ENCODE measurements around the gene NTM. TPM values are rescaled to one million over a fixed set of nuclear protein-coding genes. Genes with fewer than 3 reads are reported as not detected.

The NTM gene
- total RNA-seq, 4 donors from 2014 or later = 1.4 to 5.7 TPM; not detected in 2

GRCh38 chr11:132008872-132009271 is 638.5 kb downstream of the NTM start:
- intact Hi-C loops (cut with DNase I; ENCODE audit: low total_unique reads) = no loop called here

GRCh38 chr11:132020001-132020400 is 649.6 kb downstream of the NTM start:
- Histone ChIP-seq H3K9me3 (no peaks in the 10 kb centered on the region), H3K27me3 (no peaks in the 10 kb centered on the region)
- intact Hi-C loops (cut with DNase I; ENCODE audit: low total_unique reads) = no loop called here

More at GRCh38 chr11:132008872-132009271, 638.5 kb downstream of the NTM start:
- TF ChIP-seq, protein P1, sequence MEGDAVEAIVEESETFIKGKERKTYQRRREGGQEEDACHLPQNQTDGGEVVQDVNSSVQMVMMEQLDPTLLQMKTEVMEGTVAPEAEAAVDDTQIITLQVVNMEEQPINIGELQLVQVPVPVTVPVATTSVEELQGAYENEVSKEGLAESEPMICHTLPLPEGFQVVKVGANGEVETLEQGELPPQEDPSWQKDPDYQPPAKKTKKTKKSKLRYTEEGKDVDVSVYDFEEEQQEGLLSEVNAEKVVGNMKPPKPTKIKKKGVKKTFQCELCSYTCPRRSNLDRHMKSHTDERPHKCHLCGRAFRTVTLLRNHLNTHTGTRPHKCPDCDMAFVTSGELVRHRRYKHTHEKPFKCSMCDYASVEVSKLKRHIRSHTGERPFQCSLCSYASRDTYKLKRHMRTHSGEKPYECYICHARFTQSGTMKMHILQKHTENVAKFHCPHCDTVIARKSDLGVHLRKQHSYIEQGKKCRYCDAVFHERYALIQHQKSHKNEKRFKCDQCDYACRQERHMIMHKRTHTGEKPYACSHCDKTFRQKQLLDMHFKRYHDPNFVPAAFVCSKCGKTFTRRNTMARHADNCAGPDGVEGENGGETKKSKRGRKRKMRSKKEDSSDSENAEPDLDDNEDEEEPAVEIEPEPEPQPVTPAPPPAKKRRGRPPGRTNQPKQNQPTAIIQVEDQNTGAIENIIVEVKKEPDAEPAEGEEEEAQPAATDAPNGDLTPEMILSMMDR (IDR thresholded peaks at IDR 0.05) = no peak
- TF ChIP-seq POLR2A (IDR thresholded peaks at IDR 0.05) = no peak
- no peak for DNase-seq
- Histone ChIP-seq H3K27ac (no peak overlapping the region), H3K36me3 (no peaks in the 10 kb centered on the region), H3K4me3 (no peak overlapping the region), H3K4me1 (no peaks in the 10 kb centered on the region), H3K27me3 (peaks cover 0 to 10% of the 10 kb centered on the region in 2 donors), H3K9me3 (no peaks in the 10 kb centered on the region)

DNA sequence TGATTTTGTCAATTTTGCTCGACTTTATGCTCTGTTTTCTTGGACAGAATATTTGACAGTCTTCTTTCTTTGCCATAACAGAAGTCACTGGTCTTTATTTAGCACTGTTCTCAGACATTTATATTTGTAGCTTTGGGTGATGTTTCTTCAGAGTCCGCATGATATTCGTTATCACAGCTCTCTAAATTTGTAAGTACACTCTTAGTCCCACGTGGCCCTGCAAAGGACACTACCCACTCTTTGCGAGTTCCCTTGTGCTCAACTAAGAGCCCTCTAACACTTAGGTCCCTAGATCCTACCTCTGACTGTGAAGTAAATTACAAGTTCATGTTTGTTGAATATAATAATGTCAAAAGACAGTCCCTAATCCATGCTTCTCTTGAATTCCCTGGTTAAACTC is 651.9 kb downstream of the NTM start:
- Histone ChIP-seq H3K27me3 (no peaks in the 10 kb centered on the region), H3K36me3 (no peaks in the 10 kb centered on the region), H3K4me3 (no peak overlapping the region), H3K27ac (no peak overlapping the region), H3K4me1 (no peaks in the 10 kb centered on the region), H3K9me3 (no peaks in the 10 kb centered on the region)
- no peak for DNase-seq
- intact Hi-C loops (cut with DNase I; ENCODE audit: low total_unique reads) = no loop called here
- no peak for TF ChIP-seq POLR2A (IDR thresholded peaks at IDR 0.05)
- TF ChIP-seq, protein P1 (IDR thresholded peaks at IDR 0.05) = no peak

More at GRCh38 chr11:132020001-132020400, 649.6 kb downstream of the NTM start:
- Histone ChIP-seq H3K4me3 (no peak overlapping the region), H3K4me1 (no peaks in the 10 kb centered on the region), H3K36me3 (no peaks in the 10 kb centered on the region), H3K27ac (no peak overlapping the region)
- TF ChIP-seq, protein P1 (IDR thresholded peaks at IDR 0.05) = no peak
- no peak for TF ChIP-seq POLR2A (IDR thresholded peaks at IDR 0.05)
- no peak for DNase-seq

DNA sequence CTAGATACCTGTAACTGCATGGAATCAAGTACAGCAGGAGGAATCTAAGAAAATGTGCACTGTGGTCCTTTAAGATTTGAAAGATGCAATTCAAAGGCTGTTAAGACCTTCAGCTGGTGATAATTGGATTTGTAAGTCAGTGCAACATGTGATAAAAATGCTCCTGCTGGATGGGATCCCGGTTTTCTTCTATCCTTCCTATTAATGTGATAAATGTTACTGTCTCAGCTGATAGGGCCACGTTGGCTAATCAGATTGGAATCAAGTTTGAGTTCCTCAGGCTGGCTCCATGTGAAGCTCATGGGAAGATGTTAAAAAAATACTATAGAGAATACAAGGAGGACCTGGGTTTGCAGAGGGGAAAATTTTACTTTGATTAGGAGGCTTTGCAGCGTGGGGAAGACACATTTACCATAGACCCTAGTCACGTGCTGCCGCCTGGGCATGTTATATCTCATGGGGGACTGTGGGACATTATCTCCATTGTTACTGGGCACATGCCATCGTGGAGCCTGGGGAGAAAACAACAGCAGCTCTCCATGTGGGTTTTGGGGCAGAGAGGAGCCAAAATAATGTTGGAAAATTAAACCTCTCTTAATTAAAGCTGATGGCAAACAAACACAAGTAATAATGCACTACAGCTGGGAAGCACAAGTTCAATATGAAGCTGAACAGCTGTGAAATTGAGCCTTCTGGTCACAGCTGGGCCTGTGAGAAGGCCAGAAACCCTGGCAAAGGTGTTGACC is 652.5 kb downstream of the NTM start:
- no peaks in the 10 kb centered on the region for H3K27me3 ChIP-seq
- H3K9me3 ChIP-seq = no peaks in the 10 kb centered on the region
- intact Hi-C loops (cut with DNase I; ENCODE audit: low total_unique reads) = no loop called here
- H3K4me3 ChIP-seq = no peak overlapping the region
- no peak overlapping the region for H3K27ac ChIP-seq
- no peak for DNase-seq
- no peaks in the 10 kb centered on the region for H3K4me1 ChIP-seq
- TF ChIP-seq POLR2A (IDR thresholded peaks at IDR 0.05) = no peak
- TF ChIP-seq, protein P1 (IDR thresholded peaks at IDR 0.05) = no peak
- H3K36me3 ChIP-seq = no peaks in the 10 kb centered on the region

DNA sequence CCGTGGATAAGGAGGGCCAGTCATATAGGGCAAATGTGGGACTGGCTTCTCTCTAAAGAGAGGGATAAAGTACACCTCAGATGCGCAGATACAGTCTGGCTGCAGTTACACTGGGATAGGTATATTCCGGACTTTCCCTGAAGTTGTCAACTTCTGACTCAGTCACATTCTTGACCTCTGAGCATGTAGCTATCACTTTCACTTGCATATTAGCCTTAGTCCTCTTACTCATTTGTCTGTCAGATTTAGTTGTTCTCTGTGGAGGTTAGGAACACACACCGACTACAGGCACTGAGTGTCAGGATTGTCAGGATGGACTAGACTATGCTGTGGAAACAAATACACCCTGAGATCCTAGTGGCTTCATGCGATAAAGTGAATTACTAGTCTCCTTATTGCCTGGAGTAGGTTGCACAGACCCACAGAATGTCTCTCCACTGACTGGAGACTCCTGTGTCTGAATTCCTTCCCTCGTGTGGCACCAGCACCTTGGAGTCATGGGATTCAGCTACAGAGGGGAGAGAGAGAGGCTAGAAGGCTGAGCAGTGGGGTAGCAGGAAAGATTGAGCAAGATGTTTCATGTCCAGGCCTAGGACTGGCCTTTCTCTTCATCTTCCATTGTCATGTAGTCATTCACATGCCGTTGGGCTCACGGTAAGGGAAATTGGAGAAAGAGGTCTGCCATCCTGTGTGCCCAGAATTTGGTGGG is 654.3 kb downstream of the NTM start:
- no peaks in the 10 kb centered on the region for H3K4me1 ChIP-seq
- no peaks in the 10 kb centered on the region for H3K36me3 ChIP-seq
- DNase-seq = no peak
- TF ChIP-seq, protein P1 (IDR thresholded peaks at IDR 0.05) = no peak
- no peak for TF ChIP-seq POLR2A (IDR thresholded peaks at IDR 0.05)
- no peak overlapping the region for H3K27ac ChIP-seq
- intact Hi-C loops (cut with DNase I; ENCODE audit: low total_unique reads) = no loop called here
- H3K4me3 ChIP-seq = no peak overlapping the region
- no peaks in the 10 kb centered on the region for H3K9me3 ChIP-seq
- no peaks in the 10 kb centered on the region for H3K27me3 ChIP-seq

Measured in uterus (tissue), 4 donors.